K562 (cell line): ENCODE data around the gene TCAP. TPM values are rescaled to one million over a fixed set of nuclear protein-coding genes. Genes with fewer than 3 reads are reported as not detected.

ENCODE experiments used
- ATAC-seq: fragments of 200-7000 bp; cut with Tn5 transposase; 3 replicates; pipeline ENCODE4 v1.9.1; 2020; ENCODE audit warnings: moderate library complexity
- BruUV-seq: library from RNA; stranded (reverse); fragments of 400-500 nt; replicated peaks from 2 replicates; lab custom pipeline; 2021; lab: Mats Ljungman, UMichigan
- CTCF ChIA-PET: fragments of 300-600 bp; formaldehyde crosslinking; extraction: SDS; loops from one replicate; lab custom pipeline; 2021; ENCODE audit warnings: low intra/inter-chr PET ratio; lab: Yijun Ruan, JAX
- POLR2A ChIA-PET: fragments of 300-600, 350-650 bp; sonication (Branson Sonifier 250); formaldehyde crosslinking; extraction: SDS; loops from one replicate; lab custom pipeline; 2021; ENCODE audit warnings: antibody characterized with exemption, inconsistent platforms; lab: Yijun Ruan, JAX
- DNase-seq, 4 experiments: peaks; one replicate each; pipeline versions ENCODE4 v3.0.0 to v3.0.0-alpha.2; 2011 to 2018; ENCODE audit warnings: low spot score in 3 of 4, mixed read lengths in 3 of 4; ENCODE audit errors: extremely low read depth in 1 of 4
- FAIRE-seq: peaks from 2 replicates; lab custom pipeline; 2011; peaks lifted over from hg19 to GRCh38; lab: Jason Lieb, UNC
- H2AFZ ChIP-seq: 2 replicates; pipeline ENCODE4 v1.6.0; 2011; ENCODE audit warnings: low read depth, low read length, control low read depth, inconsistent platforms
- H3K27ac ChIP-seq: fragments of 200-600 bp; 3 replicates; pipeline ENCODE4 v1.8.0; 2011; ENCODE audit warnings: low read depth, mild to moderate bottlenecking, control low read depth, inconsistent platforms, low read length, moderate library complexity, mixed read lengths; ENCODE audit errors: extremely low read depth
- H3K27me3 ChIP-seq, 2 experiments: fragments of 300-600 bp in 1 of 2; 2 replicates in 1 of 2; 3 replicates in 1 of 2; pipeline versions ENCODE4 v1.6.0 to v1.8.0; 2011; ENCODE audit warnings: inconsistent platforms in 2 of 2, low read length in 2 of 2, mild to moderate bottlenecking in 1 of 2, mixed read lengths in 1 of 2, moderate library complexity in 1 of 2; ENCODE audit not compliant: control insufficient read depth in 2 of 2, insufficient read depth in 2 of 2
- H3K36me3 ChIP-seq: fragments of 300-600 bp; 3 replicates; pipeline ENCODE4 v1.8.0; 2011; ENCODE audit warnings: mild to moderate bottlenecking, low read length, inconsistent platforms; ENCODE audit not compliant: control insufficient read depth, insufficient read depth
- H3K4me1 ChIP-seq, 2 experiments: fragments of 200-600 bp in 1 of 2; replicated peaks in 1 of 2; 2 replicates in 1 of 2; 3 replicates in 1 of 2; pipeline versions ENCODE4 v1.5.1 to v1.8.0; 2011; ENCODE audit warnings: inconsistent platforms in 2 of 2, low read length in 2 of 2, mild to moderate bottlenecking in 1 of 2, mixed read lengths in 1 of 2, moderate library complexity in 1 of 2; ENCODE audit not compliant: control insufficient read depth in 2 of 2, insufficient read depth in 2 of 2
- H3K4me2 ChIP-seq: 2 replicates; pipeline ENCODE4 v1.6.1; 2011; ENCODE audit warnings: low read length, control low read depth, inconsistent platforms, mixed read lengths; ENCODE audit not compliant: insufficient read depth
- H3K4me3 ChIP-seq: fragments of 200-600 bp; sonication (generic), shearing (Covaris generic); 2 replicates; pipeline ENCODE4 v1.5.1; 2016; ENCODE audit warnings: control low read depth, inconsistent platforms
- H3K79me2 ChIP-seq: fragments of 200-600 bp; 3 replicates; pipeline ENCODE4 v1.8.0; 2011; ENCODE audit warnings: low read length, inconsistent platforms; ENCODE audit not compliant: control insufficient read depth, insufficient read depth
- H3K9ac ChIP-seq, 2 experiments: 2 replicates each; pipeline versions ENCODE4 v1.6.0 to v1.6.1; 2011; ENCODE audit warnings: low read depth in 2 of 2, low read length in 2 of 2, control low read depth in 1 of 2, inconsistent platforms in 1 of 2, mild to moderate bottlenecking in 1 of 2, mixed read lengths in 1 of 2; ENCODE audit not compliant: insufficient read depth in 1 of 2
- H3K9me1 ChIP-seq: one replicate; pipeline ENCODE4 v1.6.0; 2011; ENCODE audit warnings: inconsistent platforms, mild to moderate bottlenecking, low read length, moderate library complexity; ENCODE audit not compliant: control insufficient read depth, insufficient read depth
- H3K9me3 ChIP-seq: replicated peaks from 2 replicates; pipeline ENCODE4 v1.5.1; 2011; ENCODE audit warnings: low read depth, low read length, inconsistent platforms; ENCODE audit not compliant: control insufficient read depth, insufficient read depth
- H4K20me1 ChIP-seq: replicated peaks from 2 replicates; pipeline ENCODE4 v1.6.1; 2011; ENCODE audit warnings: low read length, inconsistent platforms, mixed read lengths; ENCODE audit not compliant: control insufficient read depth, insufficient read depth
- ARNT ChIP-seq, 2 experiments: fragments of 450-650 bp; IDR thresholded peaks; 2 replicates each; pipeline ENCODE4 v1.6.1; 2016; ENCODE audit warnings: mild to moderate bottlenecking in 1 of 2
- CTCF ChIP-seq, 3 experiments: IDR thresholded peaks in 2 of 3; conservative IDR thresholded peaks in 1 of 3; 2 replicates each; pipeline ENCODE4 v1.5.1; 2011 to 2012; ENCODE audit warnings: low read length in 3 of 3, mild to moderate bottlenecking in 3 of 3, control low read depth in 2 of 3, improper control_type of control experiment in 1 of 3, inconsistent platforms in 1 of 3, low read depth in 1 of 3, mixed read lengths in 1 of 3, moderate library complexity in 1 of 3; ENCODE audit not compliant: insufficient read depth in 2 of 3
- ETV1 ChIP-seq: fragments of 450-650 bp; conservative IDR thresholded peaks from 2 replicates; pipeline ENCODE4 v1.6.1; 2016; ENCODE audit warnings: missing genetic modification characterization, control low read depth, low read depth, missing compliant biosample characterization
- NFE2L1 ChIP-seq: fragments of 450-650 bp; IDR thresholded peaks from 2 replicates; pipeline ENCODE4 v1.6.1; 2016; ENCODE audit warnings: missing genetic modification characterization, low read depth, mild to moderate bottlenecking, missing compliant biosample characterization, moderate library complexity, borderline replicate concordance
- RBBP5 ChIP-seq: fragments of 200-600 bp; sonication (generic); IDR thresholded peaks from 2 replicates; pipeline ENCODE4 v1.6.1; 2012; ENCODE audit warnings: borderline replicate concordance, mild to moderate bottlenecking, low read length, control low read depth, inconsistent platforms; ENCODE audit not compliant: insufficient read depth, poor library complexity, severe bottlenecking
- WGBS: fragments of 100-300 bp; shearing (Covaris generic); methylation state at CpG from one replicate; pipeline ENCODE4 v1.1.6; 2016; ENCODE audit warnings: low coverage, mixed read lengths; ENCODE audit not compliant: insufficient coverage; ENCODE audit errors: missing lambda C conversion rate; 5-methylcytosine and 5-hydroxymethylcytosine counted together
- in situ Hi-C: fragments of 300-500 bp; cut with MboI; formaldehyde crosslinking; loops from 4 replicates; pipeline ENCODE4 v1.15.0; 2018; ENCODE audit warnings: inconsistent platforms, mixed read lengths
- intact Hi-C: fragments of 100-400 bp; cut with micrococcal nuclease; formaldehyde crosslinking; loops from 2 replicates; pipeline ENCODE4 v1.14.2; 2022
- polyA plus RNA-seq, 8 experiments: library from polyadenylated mRNA; depleted of rRNA in 4 of 8; stranded (reverse) in 5 of 8; unstranded in 3 of 8; fragments of >200 nt; fragmentation: Nextera tagmentation in 2 of 8; fragmentation: Illumina TruSeq in 1 of 8; extraction: Ambion mirVana in 2 of 8; extraction: Trizol in 1 of 8; gene quantifications; 2 replicates each; pipeline versions ENCODE4 v1.2.1 to v1.2.3, GENCODE V29; 2011 to 2014; ENCODE audit warnings: inconsistent platforms in 1 of 8, missing spikeins in 1 of 8
- total RNA-seq, 7 experiments: library from RNA; depleted of rRNA in 6 of 7; stranded (reverse); fragments of >200 nt in 6 of 7; fragmentation: Illumina TruSeq in 2 of 7; extraction: Trizol in 2 of 7; gene quantifications; 2 replicates each; pipeline versions ENCODE4 v1.2.1 to v1.2.3, GENCODE V29; 2011 to 2021; ENCODE audit warnings: low replicate concordance in 1 of 7

TCAP gene
- total and polyA plus RNA-seq, 9 of the 15 experiments (the other 6 are each of a cell fraction or from before 2014, with no cell fraction given) = 0.33 to 1.4 (median 0.82) TPM; not detected in 2

GRCh38 chr17:39634384-39634871 is 30.7 kb upstream of the TCAP start (continued):
- peak; percentile 79 to 83 (median 81) for TF ChIP-seq CTCF (IDR thresholded peaks at IDR 0.05 in 2 of 3, conservative IDR thresholded peaks at IDR 0.05 in 1 of 3; ENCODE audit: insufficient read depth in 2 of 3, low read depth in 1 of 3, low read length in 3 of 3)
- TF ChIP-seq ARNT (IDR thresholded peaks at IDR 0.05) = peak in 1 of 2 experiments; percentile 51; a peak in 1 of 4 replicates
- TF ChIP-seq NFE2L1 (tag) = no peak

- H3K4me2 ChIP-seq = peak overlapping the region; percentile 6; the same call in 1 of the 2 replicates
- no peak overlapping the region; the same call in 2 of the 3 replicates for H3K27ac ChIP-seq
- ATAC-seq (peak; percentile 14; the same call in 1 of the 3 replicates), DNase-seq (peak; percentile 46 to 57 (median 48)), FAIRE-seq (no peak)
- H3K27me3 ChIP-seq = no peaks in the 10 kb centered on the region
- TF ChIP-seq ETV1 (tag) = no peak
- peak; percentile 14 for TF ChIP-seq RBBP5
- peaks cover 2% of the 10 kb centered on the region; the same call in 1 of the 2 replicates for H4K20me1 ChIP-seq
- peak overlapping the region; percentile 65 for H2AFZ ChIP-seq
- H3K9me3 ChIP-seq = no peaks in the 10 kb centered on the region
- peaks cover 36% of the 10 kb centered on the region for H3K79me2 ChIP-seq
- H3K36me3 ChIP-seq = peaks cover 11% of the 10 kb centered on the region; the same call in 2 of the 3 replicates
- in situ Hi-C loops = no loop called here
- H3K9me1 ChIP-seq = no peaks in the 10 kb centered on the region
- peaks cover 44 to 46% of the 10 kb centered on the region in 2 experiments for H3K4me1 ChIP-seq
- intact Hi-C loops = no loop called here
- H3K4me3 ChIP-seq = no peak overlapping the region
- no TSS peak for BruUV-seq
- 66% methylated on average over 8 of the region's 8 CpGs for WGBS
- peak overlapping the region in 1 of 2 experiments; percentile 96; a peak in 2 of 4 replicates for H3K9ac ChIP-seq
- ChIA-PET CTCF (interaction anchor here (2.0 kb wide), 1 partner anchor 14 kb away, joined by 12 read pairs; no protein-coding TSS in a partner anchor), POLR2A (interaction anchor here (0.6 to 1.0 kb wide), 2 partner anchors 8 to 50 kb away, joined by 3 read pairs; no protein-coding TSS in a partner anchor)
These were observed 29.5 kb upstream of the TCAP start for GRCh38 chr17:39635614-39636176.
